Brain microvascular endothelial cell (primary cell): ENCODE results near the gene NOTCH2.
A peak's percentile ranks its signal among the peaks of the same experiment; 100 is the strongest.

Source experiments
- DNase-seq: peaks from one replicate; pipeline ENCODE4 v3.0.0-alpha.2; 2020
- H3K27ac ChIP-seq: fragments of 250-450 bp; sonication (Bioruptor Pico); 2 replicates; pipeline ENCODE4 v1.5.1; 2020; ENCODE audit warnings: mild to moderate bottlenecking, moderate library complexity
- H3K27me3 ChIP-seq: fragments of 250-450 bp; sonication (Bioruptor Pico); replicated peaks from 2 replicates; pipeline ENCODE4 v1.5.1; 2020; ENCODE audit warnings: mild to moderate bottlenecking
- H3K36me3 ChIP-seq: fragments of 250-450 bp; sonication (Bioruptor Pico); replicated peaks from 2 replicates; pipeline ENCODE4 v1.5.1; 2020; ENCODE audit warnings: mild to moderate bottlenecking
- H3K4me3 ChIP-seq: 2 replicates; pipeline ENCODE4 v1.5.1; 2011; ENCODE audit warnings: low read depth, mild to moderate bottlenecking, control low read depth, low read length, moderate library complexity
- CTCF ChIP-seq: IDR thresholded peaks from 2 replicates; pipeline ENCODE4 v1.5.1; 2011; ENCODE audit warnings: low read depth, mild to moderate bottlenecking, moderate library complexity, low read length, control low read depth, inconsistent platforms; ENCODE audit errors: missing control alignments
- in situ Hi-C: cut with HindIII; loops from 2 replicates; pipeline ENCODE4 v1.10.0; 2017; ENCODE audit warnings: low sequenced_read_pairs, low pct_ligation_motif_present

Gene NOTCH2

GRCh38 chr1:119902775-119903442, 166.6 kb downstream of the NOTCH2 start:
- no peak for DNase-seq

GRCh38 chr1:119898981-119899720, 170.3 kb downstream of the NOTCH2 start:
- Histone ChIP-seq H3K4me3 (no peak overlapping the region), H3K27ac (no peak overlapping the region), H3K36me3 (no peaks in the 10 kb centered on the region), H3K27me3 (no peaks in the 10 kb centered on the region)
- TF ChIP-seq CTCF: no peak
- in situ Hi-C loops: no loop called here
- no peak for DNase-seq

More at GRCh38 chr1:119902775-119903442, 166.6 kb downstream of the NOTCH2 start:
- Histone ChIP-seq H3K36me3 (no peaks in the 10 kb centered on the region), H3K27me3 (no peaks in the 10 kb centered on the region), H3K27ac (no peak overlapping the region), H3K4me3 (no peak overlapping the region)
- no peak for TF ChIP-seq CTCF
- in situ Hi-C loops: no loop called here

- no peak for TF ChIP-seq CTCF
- Histone ChIP-seq H3K4me3 (no peak overlapping the region), H3K27ac (no peak overlapping the region), H3K36me3 (no peaks in the 10 kb centered on the region), H3K27me3 (no peaks in the 10 kb centered on the region)
- in situ Hi-C loops: no loop called here
- no peak for DNase-seq
These were observed 170.9 kb downstream of the NOTCH2 start for GRCh38 chr1:119898530-119898929.

- TF ChIP-seq CTCF: peak; percentile 58
- H3K27ac ChIP-seq: no peak within 1 kb of the TSS
- in situ Hi-C loops: no loop called here
- no peaks in the 10 kb centered on the region for H3K36me3 ChIP-seq
- no peaks in the 10 kb centered on the region for H3K27me3 ChIP-seq
- no peak for DNase-seq
- H3K4me3 ChIP-seq: no peak within 1 kb of the TSS
These were observed 173.2 kb downstream of the NOTCH2 start, which contains the start of gene ADAM30 for GRCh38 chr1:119896303-119896702. TSS of gene ADAM30 (minus strand) at chr1:119896515. CDS start at chr1:119896336, 179 bp downstream.

- Histone ChIP-seq H3K4me3 (no peak overlapping the region), H3K36me3 (no peaks in the 10 kb centered on the region), H3K27ac (no peak overlapping the region), H3K27me3 (no peaks in the 10 kb centered on the region)
- TF ChIP-seq CTCF: no peak
- no peak for DNase-seq
- in situ Hi-C loops: no loop called here
These were observed 174.4 kb downstream of the NOTCH2 start for GRCh38 chr1:119895102-119895501.
